Measurements from ENCODE around the gene WNT3A. TPM values are rescaled to one million over a fixed set of nuclear protein-coding genes. Genes with fewer than 3 reads are reported as not detected.
A peak's percentile ranks its signal among the peaks of the same experiment; 100 is the strongest.

Gene WNT3A
- total and polyA plus RNA-seq, 9 of the 15 experiments (the other 6 are each of a cell fraction or from before 2014, with no cell fraction given) = not detected

DNA sequence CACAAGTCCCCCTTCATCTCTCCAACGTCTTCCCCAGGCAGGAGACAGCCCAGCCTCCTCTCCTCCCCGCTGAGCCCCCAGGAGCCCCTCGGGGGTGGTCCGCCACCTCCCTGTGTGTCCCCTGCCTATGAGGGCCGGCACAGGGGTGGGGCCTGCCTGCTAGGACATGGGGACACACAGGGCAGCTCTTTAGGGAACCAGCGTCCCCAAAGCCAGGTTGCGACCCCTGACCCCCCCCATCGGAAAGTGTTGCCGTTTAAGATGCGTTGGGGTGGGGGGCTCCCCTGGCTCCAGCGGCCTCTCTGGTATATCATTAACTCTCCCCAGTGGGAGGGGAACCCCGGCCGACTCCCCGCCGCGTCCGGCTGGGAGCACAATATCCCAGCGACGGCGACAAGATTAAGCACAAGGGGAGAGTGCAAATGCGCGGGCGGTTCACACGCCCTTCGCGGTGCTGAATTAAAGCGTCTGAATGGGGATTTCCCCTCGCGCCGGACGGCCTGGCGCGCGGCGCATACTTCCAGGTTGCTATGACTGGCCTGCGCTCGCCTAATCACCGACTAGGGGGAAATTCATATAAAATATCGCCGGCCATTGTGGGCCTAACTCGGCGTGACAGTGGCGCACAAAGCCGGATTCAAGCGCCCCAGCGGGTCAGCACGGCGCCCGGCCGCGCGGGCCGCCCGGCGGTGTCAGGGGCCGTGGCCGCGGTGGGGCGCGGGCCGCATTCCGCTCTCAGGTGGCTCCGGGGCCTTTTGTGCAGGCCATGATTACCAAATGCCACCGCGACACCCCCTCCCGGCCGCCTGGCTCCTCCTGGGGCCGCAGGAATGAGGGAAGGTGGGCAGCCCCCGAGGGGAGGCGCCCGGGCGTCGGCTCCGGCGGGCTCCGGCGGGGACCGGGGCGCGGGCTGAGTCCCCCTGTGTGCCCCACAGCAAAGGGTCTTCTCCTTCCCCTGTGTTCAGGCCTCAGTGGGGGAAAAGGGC, 30.9 kb downstream of the WNT3A start:
- H3K9me1 ChIP-seq (ENCODE audit: control insufficient read depth, insufficient read depth, low read length) = no peaks in the 10 kb centered on the region
- POLR2A ChIA-PET = no interaction called here
- H3K9ac ChIP-seq (ENCODE audit: insufficient read depth in 1 of 2, low read depth in 2 of 2, low read length in 2 of 2) = peak overlapping the region in 1 of 2 experiments; percentile 60; a peak in 2 of 4 replicates
- no peak overlapping the region for H2AFZ ChIP-seq (ENCODE audit: low read depth, low read length)
- in situ Hi-C loops (cut with MboI) = no loop called here
- 9% methylated on average over 75 of the region's 80 CpGs for WGBS (ENCODE audit: insufficient coverage, low coverage, missing lambda C conversion rate)
- CTCF ChIA-PET (ENCODE audit: low intra/inter-chr PET ratio) = no interaction called here
- H3K27ac ChIP-seq (ENCODE audit: extremely low read depth, low read depth, low read length) = no peak overlapping the region
- H4K20me1 ChIP-seq (replicated peaks; ENCODE audit: control insufficient read depth, insufficient read depth, low read length) = peaks cover 6% of the 10 kb centered on the region
- no peak overlapping the region for H3K4me3 ChIP-seq
- peaks cover 0 to 18% of the 10 kb centered on the region in 2 experiments; a peak in 2 of 5 replicates for H3K4me1 ChIP-seq (replicated peaks in 1 of 2; ENCODE audit: control insufficient read depth in 2 of 2, insufficient read depth in 2 of 2, low read length in 2 of 2)
- H3K36me3 ChIP-seq (ENCODE audit: control insufficient read depth, insufficient read depth, low read length) = no peaks in the 10 kb centered on the region
- DNase-seq (ENCODE audit: extremely low read depth in 1 of 4, low spot score in 3 of 4) (peak in 1 of 4 experiments; percentile 20), ATAC-seq (peak; percentile 53), FAIRE-seq (no peak)
- H3K9me3 ChIP-seq (replicated peaks; ENCODE audit: control insufficient read depth, insufficient read depth, low read depth, low read length) = no peaks in the 10 kb centered on the region
- peaks cover 23 to 58% of the 10 kb centered on the region in 2 experiments; a peak in 4 of 5 replicates for H3K27me3 ChIP-seq (ENCODE audit: control insufficient read depth in 2 of 2, insufficient read depth in 2 of 2, low read length in 2 of 2)
- BruUV-seq (replicated peaks) = no TSS peak
- intact Hi-C loops (cut with micrococcal nuclease) = no loop called here
- TF ChIP-seq POLR2B (IDR thresholded peaks at IDR 0.05; ENCODE audit: low read depth, partially characterized antibody) (no peak), SMARCA5 (IDR thresholded peaks at IDR 0.05) (no peak), TOE1 (IDR thresholded peaks at IDR 0.05; ENCODE audit: borderline replicate concordance) (no peak), TOE1 (CRISPR knock-in tag; IDR thresholded peaks at IDR 0.05; ENCODE audit: borderline replicate concordance, low read depth) (no peak)
- no peaks in the 10 kb centered on the region for H3K79me2 ChIP-seq (ENCODE audit: control insufficient read depth, insufficient read depth, low read length)
- H3K4me2 ChIP-seq (ENCODE audit: insufficient read depth, low read length) = no peak overlapping the region
